Right atrium auricular region (tissue), 2 donors: ENCODE results near the gene CETN2. TPM values are rescaled to one million over a fixed set of nuclear protein-coding genes. Genes with fewer than 3 reads are reported as not detected.
"Not testable (repeated sequence)": the region's sequence is repeated elsewhere in the genome, so short reads cannot be mapped to it uniquely, and the experiment has no call there.

Experiments
- DNase-seq: peaks from one replicate; pipeline ENCODE4 v3.0.0-alpha.2; 2019; ENCODE audit warnings: low spot score
- H3K27ac ChIP-seq, 2 donors: fragments of 200-600 bp; sonication (generic); 1 replicate in 1 of 2; 2 replicates in 1 of 2; pipeline ENCODE4 v1.5.1; 2016 to 2019
- H3K27me3 ChIP-seq, 2 donors: fragments of 200-600 bp; sonication (generic); one replicate each; pipeline versions ENCODE4 v1.5.1 to v1.6.0; 2017 to 2019
- H3K36me3 ChIP-seq: fragments of 200-600 bp; sonication (generic); one replicate; pipeline ENCODE4 v1.5.1; 2016
- H3K4me1 ChIP-seq, 2 donors: fragments of 200-600 bp; sonication (generic); one replicate each; pipeline versions ENCODE4 v1.5.1 to v1.6.0; 2017 to 2019
- H3K4me3 ChIP-seq, 2 donors: fragments of 200-600 bp; sonication (generic); 1 replicate in 1 of 2; 2 replicates in 1 of 2; pipeline ENCODE4 v1.5.1; 2017 to 2019; ENCODE audit warnings: mild to moderate bottlenecking in 1 of 2, moderate library complexity in 1 of 2
- H3K9me3 ChIP-seq, 2 donors: fragments of 200-600 bp; sonication (generic); one replicate each; pipeline ENCODE4 v1.5.1; 2019
- total RNA-seq, 2 donors: library from RNA; depleted of rRNA; stranded (reverse); fragments of >200 nt; gene quantifications; one replicate each; pipeline ENCODE4 v1.1.0, GENCODE V29; 2016
- TF ChIP-seq, protein P1 (sequence below), 2 donors: fragments of 200-600 bp; sonication (generic); IDR thresholded peaks; one replicate each; pipeline ENCODE4 v1.5.1; 2019; ENCODE audit warnings: antibody characterized with exemption in 2 of 2

CETN2 gene
- total RNA-seq, 2 donors from 2014 or later = 23.3 to 23.5 TPM

- Histone ChIP-seq H3K9me3 (no peaks in the 10 kb centered on the region), H3K27me3 (no peaks in the 10 kb centered on the region), H3K27ac (peak overlapping the region in 1 of 2 donors; percentile 12), H3K4me1 (no peaks in the 10 kb centered on the region), H3K4me3 (no peak overlapping the region), H3K36me3 (peaks cover 6% of the 10 kb centered on the region)
- TF ChIP-seq, protein P1, sequence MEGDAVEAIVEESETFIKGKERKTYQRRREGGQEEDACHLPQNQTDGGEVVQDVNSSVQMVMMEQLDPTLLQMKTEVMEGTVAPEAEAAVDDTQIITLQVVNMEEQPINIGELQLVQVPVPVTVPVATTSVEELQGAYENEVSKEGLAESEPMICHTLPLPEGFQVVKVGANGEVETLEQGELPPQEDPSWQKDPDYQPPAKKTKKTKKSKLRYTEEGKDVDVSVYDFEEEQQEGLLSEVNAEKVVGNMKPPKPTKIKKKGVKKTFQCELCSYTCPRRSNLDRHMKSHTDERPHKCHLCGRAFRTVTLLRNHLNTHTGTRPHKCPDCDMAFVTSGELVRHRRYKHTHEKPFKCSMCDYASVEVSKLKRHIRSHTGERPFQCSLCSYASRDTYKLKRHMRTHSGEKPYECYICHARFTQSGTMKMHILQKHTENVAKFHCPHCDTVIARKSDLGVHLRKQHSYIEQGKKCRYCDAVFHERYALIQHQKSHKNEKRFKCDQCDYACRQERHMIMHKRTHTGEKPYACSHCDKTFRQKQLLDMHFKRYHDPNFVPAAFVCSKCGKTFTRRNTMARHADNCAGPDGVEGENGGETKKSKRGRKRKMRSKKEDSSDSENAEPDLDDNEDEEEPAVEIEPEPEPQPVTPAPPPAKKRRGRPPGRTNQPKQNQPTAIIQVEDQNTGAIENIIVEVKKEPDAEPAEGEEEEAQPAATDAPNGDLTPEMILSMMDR (IDR thresholded peaks at IDR 0.05) = no peak
- DNase-seq = no peak
Observed at GRCh38 chrX:152842772-152843338, 12.3 kb upstream of the CETN2 start.

DNA sequence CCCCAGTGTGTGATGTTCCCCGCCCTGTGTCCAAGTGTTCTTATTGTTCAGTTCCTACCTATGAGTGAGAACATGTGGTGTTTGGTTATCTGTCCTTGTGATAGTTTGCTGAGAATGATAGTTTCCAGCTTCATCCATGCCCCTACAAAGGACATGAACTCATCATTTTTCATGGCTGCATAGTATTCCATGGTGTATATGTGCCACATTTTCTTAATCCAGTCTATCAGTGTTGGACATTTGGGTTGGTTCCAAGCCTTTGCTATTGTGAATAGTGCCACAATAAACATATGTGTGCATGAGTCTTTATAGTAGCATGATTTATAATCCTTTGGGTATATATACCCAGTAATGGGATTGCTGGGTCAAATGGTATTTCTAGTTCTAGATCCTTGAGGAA lies 4.9 kb upstream of the CETN2 start:
- H3K9me3 ChIP-seq, DNase-seq, H3K27ac ChIP-seq: not testable (repeated sequence)

DNA sequence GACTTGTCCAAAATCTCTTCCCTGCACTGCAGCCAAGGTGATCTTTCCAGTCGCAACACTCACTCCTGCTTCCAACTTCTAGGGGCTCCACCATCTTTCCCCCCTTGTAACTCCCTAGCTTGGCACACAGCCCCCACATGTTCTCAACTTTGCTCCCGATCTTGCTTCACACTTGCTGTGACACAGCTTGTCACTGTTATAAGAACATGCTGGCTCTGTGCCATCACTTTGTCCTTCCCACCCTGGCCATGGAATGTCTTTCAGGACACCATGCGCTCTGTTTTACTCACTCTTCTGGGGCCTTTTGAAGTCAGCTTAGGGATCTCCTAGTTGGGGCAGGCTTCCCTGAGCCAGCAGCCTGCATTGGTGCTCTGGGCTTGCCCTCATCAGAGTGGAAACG lies 2.8 kb upstream of the CETN2 start:
- H3K9me3 ChIP-seq = no peaks in the 10 kb centered on the region
- peaks cover 0 to 11% of the 10 kb centered on the region in 2 donors for H3K4me1 ChIP-seq
- peak overlapping the region; percentile 66 to 67 for H3K27ac ChIP-seq
- no peaks in the 10 kb centered on the region for H3K27me3 ChIP-seq
- DNase-seq = no peak
- no peak overlapping the region for H3K4me3 ChIP-seq
- H3K36me3 ChIP-seq = no peaks in the 10 kb centered on the region
- TF ChIP-seq, protein P1 (IDR thresholded peaks at IDR 0.05) = no peak

More for the DNA sequence above, 4.9 kb upstream of the CETN2 start:
- peaks cover 0 to 11% of the 10 kb centered on the region in 2 donors for H3K4me1 ChIP-seq
- not testable (repeated sequence) for H3K36me3 ChIP-seq, H3K27me3 ChIP-seq, H3K4me3 ChIP-seq

- TF ChIP-seq, protein P1 (IDR thresholded peaks at IDR 0.05) = no peak
- H3K4me1 ChIP-seq = peaks cover 0 to 11% of the 10 kb centered on the region in 2 donors
- H3K9me3 ChIP-seq = no peaks in the 10 kb centered on the region
- H3K36me3 ChIP-seq = no peaks in the 10 kb centered on the region
- H3K27me3 ChIP-seq = no peaks in the 10 kb centered on the region
- no peak overlapping the region for H3K4me3 ChIP-seq
- H3K27ac ChIP-seq = peak overlapping the region; percentile 66 to 67
- no peak for DNase-seq
Observed at GRCh38 chrX:152832520-152832919, 2.0 kb upstream of the CETN2 start.

GRCh38 chrX:152831391-152831790 lies 834 bp upstream of the CETN2 start:
- Histone ChIP-seq H3K4me1 (peaks cover 0 to 11% of the 10 kb centered on the region in 2 donors), H3K4me3 (peak overlapping the region; percentile 58 to 68), H3K27ac (peak overlapping the region; percentile 66 to 73), H3K27me3 (no peaks in the 10 kb centered on the region), H3K36me3 (no peaks in the 10 kb centered on the region), H3K9me3 (no peaks in the 10 kb centered on the region)
- DNase-seq = no peak
- TF ChIP-seq, protein P1 (IDR thresholded peaks at IDR 0.05) = no peak

DNA sequence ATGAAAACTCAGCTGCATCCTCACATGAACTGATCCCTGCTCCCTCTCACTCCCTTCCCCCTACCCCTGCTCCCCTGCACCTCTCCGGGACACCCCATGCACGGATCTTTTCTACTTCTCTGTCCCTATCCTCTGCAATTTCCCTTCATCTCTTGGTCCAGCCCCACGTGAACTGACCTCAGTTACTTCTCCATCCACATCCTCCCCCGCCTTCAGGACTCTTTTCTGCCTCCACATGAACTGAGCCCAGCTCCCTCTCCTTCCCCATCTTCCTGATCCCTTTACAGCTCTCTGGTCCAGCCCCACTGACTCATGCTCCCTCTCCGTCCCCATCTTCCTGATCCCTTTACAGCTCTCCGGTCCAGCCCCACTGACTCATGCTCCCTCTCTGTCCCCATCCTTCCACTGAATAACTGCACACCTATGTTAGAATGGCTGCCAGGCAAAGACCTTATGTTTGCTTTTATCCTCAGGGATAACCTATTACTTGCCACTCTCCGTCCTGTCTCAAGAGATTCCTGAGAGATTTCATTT lies 5.6 kb downstream of the CETN2 start:
- no peak overlapping the region for H3K4me3 ChIP-seq
- TF ChIP-seq, protein P1 (IDR thresholded peaks at IDR 0.05) = no peak
- DNase-seq = no peak
- no peak overlapping the region for H3K27ac ChIP-seq
- H3K36me3 ChIP-seq = no peaks in the 10 kb centered on the region
- H3K27me3 ChIP-seq = no peaks in the 10 kb centered on the region
- no peaks in the 10 kb centered on the region for H3K9me3 ChIP-seq
- no peaks in the 10 kb centered on the region for H3K4me1 ChIP-seq
